Osteoblast (primary cell): ENCODE measurements around the gene VAT1. TPM values are rescaled to one million over a fixed set of nuclear protein-coding genes. Genes with fewer than 3 reads are reported as not detected.

ENCODE experiments used
- DNase-seq: peaks from one replicate; pipeline ENCODE4 v3.0.0; 2011; ENCODE audit warnings: low spot score, mixed read lengths; ENCODE audit not compliant: insufficient read length; ENCODE audit errors: missing footprints
- H2AFZ ChIP-seq: 2 replicates; pipeline ENCODE4 v1.6.0; 2011; ENCODE audit warnings: mild to moderate bottlenecking, low read length
- H3K27ac ChIP-seq: 2 replicates; pipeline ENCODE4 v1.5.1; 2011; ENCODE audit warnings: mild to moderate bottlenecking, low read depth, low read length, moderate library complexity
- H3K27me3 ChIP-seq: 2 replicates; pipeline ENCODE4 v1.6.0; 2012; ENCODE audit warnings: mild to moderate bottlenecking, control low read depth, inconsistent platforms, low read length, moderate library complexity; ENCODE audit not compliant: insufficient read depth
- H3K36me3 ChIP-seq: 2 replicates; pipeline ENCODE4 v1.5.1; 2011; ENCODE audit warnings: mild to moderate bottlenecking, low read length, control low read depth, moderate library complexity; ENCODE audit not compliant: insufficient read depth
- H3K4me1 ChIP-seq: 2 replicates; pipeline ENCODE4 v1.5.1; 2011; ENCODE audit warnings: mild to moderate bottlenecking, low read length, control low read depth, moderate library complexity; ENCODE audit not compliant: insufficient read depth
- H3K4me2 ChIP-seq: 2 replicates; pipeline ENCODE4 v1.6.0; 2011; ENCODE audit warnings: mild to moderate bottlenecking, low read length; ENCODE audit not compliant: insufficient read depth
- H3K4me3 ChIP-seq: fragments of 200-600 bp; sonication (generic); 3 replicates; pipeline ENCODE4 v1.5.1; 2012; ENCODE audit warnings: mild to moderate bottlenecking, low read length, inconsistent platforms; ENCODE audit not compliant: insufficient read depth
- H3K79me2 ChIP-seq: 2 replicates; pipeline ENCODE4 v1.6.0; 2012; ENCODE audit warnings: mild to moderate bottlenecking, low read length, control low read depth, inconsistent platforms; ENCODE audit not compliant: insufficient read depth
- H3K9me3 ChIP-seq: 2 replicates; pipeline ENCODE4 v1.5.1; 2011; ENCODE audit warnings: low read depth, low read length, control low read depth
- H4K20me1 ChIP-seq: 2 replicates; pipeline ENCODE4 v1.6.0; 2012; ENCODE audit warnings: mild to moderate bottlenecking, low read length, control low read depth; ENCODE audit not compliant: insufficient read depth
- total RNA-seq: library from RNA; depleted of rRNA; stranded (reverse); fragments of >200 nt; gene quantifications from 2 replicates; pipeline ENCODE4 v1.2.3, GENCODE V29; 2012
- TF ChIP-seq, protein P1 (sequence below): IDR thresholded peaks from 2 replicates; pipeline ENCODE4 v1.5.1; 2011; ENCODE audit warnings: mild to moderate bottlenecking, low read depth, low read length, moderate library complexity; ENCODE audit errors: extremely low read depth

VAT1 gene
- total RNA-seq, 1 donor: 449 TPM

DNA sequence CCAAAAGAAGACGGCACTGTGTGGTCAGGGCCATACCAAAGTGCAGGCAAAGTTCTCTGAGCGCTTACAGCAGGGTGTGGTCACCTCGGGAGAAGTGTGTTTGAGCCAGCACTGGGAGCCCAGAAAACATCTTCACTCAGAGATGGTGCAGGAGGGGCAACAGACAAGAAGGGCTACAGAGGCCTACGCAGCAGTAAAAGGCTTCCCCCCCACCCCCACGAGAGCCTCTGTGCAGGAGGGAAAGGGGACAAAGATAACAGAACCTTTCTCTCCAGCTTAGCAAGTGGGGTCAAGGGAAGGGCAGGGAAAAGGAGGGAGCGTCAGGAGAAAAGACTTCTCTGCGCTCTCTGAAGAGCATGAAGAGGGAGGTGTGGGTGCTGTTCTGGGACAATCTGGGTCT, 2.8 kb downstream of the VAT1 start:
- Histone ChIP-seq H2AFZ (no peak overlapping the region), H3K4me2 (peak overlapping the region; percentile 41), H4K20me1 (peaks cover 26% of the 10 kb centered on the region), H3K9me3 (no peaks in the 10 kb centered on the region), H3K79me2 (peaks cover 65% of the 10 kb centered on the region), H3K4me1 (peaks cover 27% of the 10 kb centered on the region), H3K4me3 (no peak overlapping the region), H3K27ac (no peak overlapping the region), H3K36me3 (peaks cover 31% of the 10 kb centered on the region), H3K27me3 (no peaks in the 10 kb centered on the region)
- TF ChIP-seq, protein P1, sequence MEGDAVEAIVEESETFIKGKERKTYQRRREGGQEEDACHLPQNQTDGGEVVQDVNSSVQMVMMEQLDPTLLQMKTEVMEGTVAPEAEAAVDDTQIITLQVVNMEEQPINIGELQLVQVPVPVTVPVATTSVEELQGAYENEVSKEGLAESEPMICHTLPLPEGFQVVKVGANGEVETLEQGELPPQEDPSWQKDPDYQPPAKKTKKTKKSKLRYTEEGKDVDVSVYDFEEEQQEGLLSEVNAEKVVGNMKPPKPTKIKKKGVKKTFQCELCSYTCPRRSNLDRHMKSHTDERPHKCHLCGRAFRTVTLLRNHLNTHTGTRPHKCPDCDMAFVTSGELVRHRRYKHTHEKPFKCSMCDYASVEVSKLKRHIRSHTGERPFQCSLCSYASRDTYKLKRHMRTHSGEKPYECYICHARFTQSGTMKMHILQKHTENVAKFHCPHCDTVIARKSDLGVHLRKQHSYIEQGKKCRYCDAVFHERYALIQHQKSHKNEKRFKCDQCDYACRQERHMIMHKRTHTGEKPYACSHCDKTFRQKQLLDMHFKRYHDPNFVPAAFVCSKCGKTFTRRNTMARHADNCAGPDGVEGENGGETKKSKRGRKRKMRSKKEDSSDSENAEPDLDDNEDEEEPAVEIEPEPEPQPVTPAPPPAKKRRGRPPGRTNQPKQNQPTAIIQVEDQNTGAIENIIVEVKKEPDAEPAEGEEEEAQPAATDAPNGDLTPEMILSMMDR: no peak
- DNase-seq: peak; percentile 81

DNA sequence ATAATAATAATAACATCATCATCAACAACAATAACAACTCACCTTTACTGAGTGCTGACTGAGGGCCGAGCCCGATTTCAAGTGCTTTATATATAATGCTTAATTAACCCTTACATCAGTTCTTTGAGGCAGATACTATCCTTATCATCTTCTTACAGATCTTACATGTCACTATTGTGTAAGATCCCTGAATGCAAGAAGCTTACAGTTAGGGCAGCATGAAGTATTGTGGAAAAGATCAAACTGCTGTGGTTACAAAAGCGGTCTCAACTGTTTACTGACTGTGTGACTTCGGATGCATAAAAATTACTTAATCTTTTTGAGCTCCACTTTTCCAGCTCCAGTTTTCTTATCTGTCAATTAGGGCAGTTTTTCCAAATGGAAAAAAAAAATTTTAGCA, 3.3 kb downstream of the VAT1 start:
- Histone ChIP-seq H3K4me2 (peak overlapping the region; percentile 41), H3K79me2 (peaks cover 65% of the 10 kb centered on the region), H3K27ac (no peak overlapping the region), H4K20me1 (peaks cover 26% of the 10 kb centered on the region), H3K27me3 (no peaks in the 10 kb centered on the region), H3K4me1 (peaks cover 27% of the 10 kb centered on the region), H3K36me3 (peaks cover 34% of the 10 kb centered on the region), H3K4me3 (no peak overlapping the region), H3K9me3 (no peaks in the 10 kb centered on the region), H2AFZ (no peak overlapping the region)
- peak; percentile 71 for DNase-seq
- TF ChIP-seq, protein P1: no peak

DNA sequence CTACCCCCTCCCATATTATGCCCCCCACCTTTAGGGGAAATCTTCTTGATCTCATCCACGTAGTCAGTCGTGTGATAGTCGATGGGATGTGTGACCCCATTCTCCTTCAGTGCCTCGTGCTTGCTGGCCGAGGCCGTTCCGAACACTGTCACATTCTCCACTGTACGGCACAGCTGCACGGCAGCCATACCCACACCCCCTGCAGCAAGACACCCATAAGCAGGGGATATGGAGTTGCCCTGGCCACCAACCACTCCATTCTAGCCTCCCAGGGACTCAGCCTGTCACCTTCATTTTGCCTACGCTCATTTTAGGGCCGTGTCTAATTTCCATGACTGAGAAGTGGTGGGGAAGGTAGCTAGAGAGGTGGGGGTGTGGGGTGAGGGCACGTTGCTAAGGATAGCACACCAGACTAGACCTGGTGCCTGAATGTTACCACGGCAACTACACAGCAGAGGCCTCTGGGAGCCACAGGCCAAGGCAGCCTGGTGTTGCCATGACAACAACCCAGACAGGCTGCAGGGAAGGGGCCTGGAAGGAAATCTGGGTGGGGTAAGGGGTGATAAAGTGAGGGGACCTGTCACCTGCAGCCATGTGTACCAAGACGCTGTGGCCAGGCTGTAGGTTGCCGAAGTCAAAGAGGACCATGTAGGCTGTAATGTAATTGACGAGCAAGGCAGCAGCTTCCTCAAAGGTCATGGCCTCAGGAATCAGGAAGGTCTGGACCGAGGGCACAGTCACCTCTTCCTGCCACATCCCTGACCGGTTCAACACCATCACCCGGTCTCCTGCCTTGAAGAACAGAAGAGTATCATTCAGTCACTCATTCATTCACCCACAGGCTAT, 4.0 kb downstream of the VAT1 start:
- Histone ChIP-seq H3K4me1 (peaks cover 27% of the 10 kb centered on the region), H3K27ac (no peak overlapping the region), H3K27me3 (no peaks in the 10 kb centered on the region), H3K4me3 (no peak overlapping the region), H2AFZ (no peak overlapping the region), H3K36me3 (peaks cover 40% of the 10 kb centered on the region), H3K79me2 (peaks cover 65% of the 10 kb centered on the region), H4K20me1 (peaks cover 26% of the 10 kb centered on the region), H3K4me2 (no peak overlapping the region), H3K9me3 (no peaks in the 10 kb centered on the region)
- peak; percentile 76 for DNase-seq
- TF ChIP-seq, protein P1: no peak

DNA sequence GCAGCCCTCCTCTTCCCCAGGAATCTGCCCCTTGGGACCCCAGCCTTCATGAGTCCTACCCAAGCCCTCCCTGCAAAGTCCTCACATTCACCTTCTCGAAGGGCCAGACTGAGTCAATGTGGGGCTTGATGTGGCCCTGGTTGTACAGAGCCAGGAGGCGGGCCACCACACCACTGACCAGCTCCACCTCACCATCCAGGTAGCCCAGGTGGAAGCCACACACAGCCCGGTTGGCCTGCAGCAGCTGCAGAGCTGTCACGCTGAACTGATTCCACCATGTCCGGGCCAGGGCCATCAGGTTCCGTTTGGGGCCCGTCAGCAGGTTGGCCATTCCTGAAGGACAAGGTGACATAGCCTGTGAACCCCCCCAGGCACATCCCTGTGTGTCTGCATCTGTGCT, 6.0 kb downstream of the VAT1 start:
- DNase-seq: peak; percentile 14
- Histone ChIP-seq H3K4me3 (no peak overlapping the region), H3K4me1 (peaks cover 27% of the 10 kb centered on the region), H3K9me3 (no peaks in the 10 kb centered on the region), H3K4me2 (no peak overlapping the region), H3K27ac (no peak overlapping the region), H2AFZ (no peak overlapping the region), H3K36me3 (peaks cover 46% of the 10 kb centered on the region), H3K79me2 (peaks cover 53% of the 10 kb centered on the region), H4K20me1 (peaks cover 26% of the 10 kb centered on the region), H3K27me3 (no peaks in the 10 kb centered on the region)
- TF ChIP-seq, protein P1: no peak
